Measurements from ENCODE around the gene HES1.

Gene HES1

DNA sequence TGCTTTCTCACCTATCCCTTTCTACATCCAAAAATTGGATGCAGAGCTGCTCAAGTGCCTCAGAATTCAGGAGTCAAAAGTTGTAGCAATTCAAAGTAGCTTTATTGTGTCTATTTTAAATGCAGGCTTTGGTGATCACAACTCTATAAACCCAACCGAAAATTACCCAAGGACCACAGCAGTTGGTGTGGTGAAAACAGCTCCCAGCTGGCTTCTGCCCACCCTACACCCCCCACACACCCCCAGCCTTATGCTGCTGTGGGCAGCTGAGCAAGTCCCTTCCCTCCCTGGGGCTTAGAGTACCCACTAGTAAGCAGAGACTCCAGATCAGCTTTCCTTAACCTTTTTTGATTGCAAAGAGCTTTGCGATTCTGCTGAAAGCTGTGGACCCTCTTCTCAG is 5.8 kb upstream of the HES1 start:
- no peak overlapping the region for H3K4me3 ChIP-seq (ENCODE audit: low read depth in 1 of 2, low read length in 1 of 2)
- peaks cover 9 to 14% of the 10 kb centered on the region in 2 experiments for H3K4me1 ChIP-seq (ENCODE audit: control insufficient read depth in 1 of 2, insufficient read depth in 1 of 2, low read depth in 1 of 2, low read length in 1 of 2)
- peaks cover 96% of the 10 kb centered on the region for H3K27me3 ChIP-seq
- TF ChIP-seq CTCF (IDR thresholded peaks at IDR 0.05): no peak
- no peaks in the 10 kb centered on the region for H3K36me3 ChIP-seq
- H3K9me3 ChIP-seq: no peaks in the 10 kb centered on the region
- H3K27ac ChIP-seq: no peak overlapping the region

DNA sequence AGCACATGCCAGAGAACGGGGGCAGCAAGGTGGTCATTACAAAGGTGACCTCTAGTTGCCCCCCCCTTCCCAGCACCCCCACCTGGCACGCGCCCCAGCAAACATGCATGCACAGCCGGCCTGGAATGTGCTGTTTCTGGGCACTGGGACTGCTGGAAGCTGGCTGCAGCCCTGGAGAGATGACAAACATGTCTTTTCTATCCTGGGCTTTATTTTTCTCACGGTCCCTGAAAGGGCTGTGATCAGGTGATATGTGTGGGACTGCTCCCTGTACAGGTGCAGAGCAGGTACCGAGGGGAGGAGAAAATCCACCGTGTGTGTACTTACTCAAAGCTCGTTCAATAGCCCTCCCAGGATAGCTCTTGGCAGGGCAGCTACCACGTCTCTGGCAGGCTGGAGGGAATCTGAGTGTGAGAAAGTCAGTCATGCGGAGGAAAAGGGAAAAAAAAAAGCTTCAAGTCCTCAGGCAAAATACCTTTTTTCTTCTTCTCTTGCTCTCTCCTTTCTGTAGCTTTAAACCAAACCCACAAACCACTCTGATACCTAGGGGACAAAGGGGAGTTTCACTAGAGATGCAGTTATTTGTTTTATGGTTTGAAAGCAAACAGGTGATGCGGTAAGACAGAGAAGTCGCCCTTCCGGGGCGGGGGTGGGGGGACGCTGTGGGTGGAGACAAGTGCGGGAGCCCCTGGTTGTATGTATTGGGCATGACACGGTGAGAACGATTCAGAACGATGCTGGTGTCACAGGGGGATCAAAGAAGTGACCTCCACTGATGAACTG is 5.0 kb upstream of the HES1 start:
- H3K27ac ChIP-seq: no peak overlapping the region
- H3K36me3 ChIP-seq: no peaks in the 10 kb centered on the region
- peaks cover 96% of the 10 kb centered on the region for H3K27me3 ChIP-seq
- H3K4me1 ChIP-seq (ENCODE audit: control insufficient read depth in 1 of 2, insufficient read depth in 1 of 2, low read depth in 1 of 2, low read length in 1 of 2): peaks cover 17 to 22% of the 10 kb centered on the region in 2 experiments
- H3K4me3 ChIP-seq (ENCODE audit: low read depth in 1 of 2, low read length in 1 of 2): no peak overlapping the region
- no peak for TF ChIP-seq CTCF (IDR thresholded peaks at IDR 0.05)
- no peaks in the 10 kb centered on the region for H3K9me3 ChIP-seq

DNA sequence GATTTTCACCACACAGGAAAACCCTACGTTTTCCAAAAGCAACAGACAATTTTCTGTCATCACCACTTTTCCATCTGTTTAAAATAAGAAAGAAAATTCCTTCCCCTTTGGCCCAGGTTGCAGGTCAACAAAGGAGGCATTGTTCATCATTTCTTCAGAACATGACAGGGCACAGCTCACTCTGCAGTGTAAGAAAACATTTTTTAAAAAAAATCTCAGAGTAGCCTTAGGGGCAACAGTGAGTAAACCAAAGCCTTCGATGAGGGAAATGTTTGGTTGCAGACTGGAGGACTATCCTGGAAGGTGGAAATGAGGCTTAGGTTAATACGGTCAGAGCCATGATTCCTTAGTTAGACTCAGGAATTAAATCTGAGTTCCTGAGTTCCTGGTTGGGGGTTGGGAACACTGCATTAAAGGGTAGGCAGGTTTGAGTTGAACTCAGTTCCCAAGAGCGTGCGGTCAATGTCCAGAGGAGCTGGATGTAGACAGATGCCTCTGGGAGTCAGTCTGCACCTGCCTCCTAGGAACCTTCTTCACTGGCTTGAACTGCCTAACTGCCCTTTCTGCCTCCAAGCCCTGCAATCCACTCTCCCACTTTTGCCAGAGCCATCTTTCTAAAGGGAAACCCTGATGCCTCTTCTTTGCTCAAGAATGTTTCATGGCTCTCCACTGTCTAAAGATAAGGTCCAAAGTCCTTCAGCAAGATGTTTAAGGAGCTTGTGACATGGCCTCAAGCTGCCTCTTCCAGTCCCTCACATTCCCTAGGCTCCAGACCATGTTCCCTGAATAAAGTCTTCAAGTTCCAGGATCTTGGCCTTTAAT is 3.3 kb upstream of the HES1 start:
- no peak for TF ChIP-seq CTCF (IDR thresholded peaks at IDR 0.05)
- Histone ChIP-seq H3K27me3 (peaks cover 96% of the 10 kb centered on the region), H3K9me3 (no peaks in the 10 kb centered on the region), H3K4me1 (ENCODE audit: control insufficient read depth in 1 of 2, insufficient read depth in 1 of 2, low read depth in 1 of 2, low read length in 1 of 2) (peaks cover 30 to 38% of the 10 kb centered on the region in 2 experiments), H3K27ac (no peak overlapping the region), H3K4me3 (ENCODE audit: low read depth in 1 of 2, low read length in 1 of 2) (no peak overlapping the region), H3K36me3 (no peaks in the 10 kb centered on the region)

GRCh38 chr3:194133661-194134230 is 2.2 kb upstream of the HES1 start:
- Histone ChIP-seq H3K36me3 (no peaks in the 10 kb centered on the region), H3K4me3 (ENCODE audit: low read depth in 1 of 2, low read length in 1 of 2) (peak overlapping the region in 1 of 2 experiments; percentile 28), H3K27me3 (peaks cover 96% of the 10 kb centered on the region), H3K9me3 (no peaks in the 10 kb centered on the region), H3K4me1 (ENCODE audit: control insufficient read depth in 1 of 2, insufficient read depth in 1 of 2, low read depth in 1 of 2, low read length in 1 of 2) (peaks cover 36 to 44% of the 10 kb centered on the region in 2 experiments), H3K27ac (no peak overlapping the region)
- no peak for TF ChIP-seq CTCF (IDR thresholded peaks at IDR 0.05)

DNA sequence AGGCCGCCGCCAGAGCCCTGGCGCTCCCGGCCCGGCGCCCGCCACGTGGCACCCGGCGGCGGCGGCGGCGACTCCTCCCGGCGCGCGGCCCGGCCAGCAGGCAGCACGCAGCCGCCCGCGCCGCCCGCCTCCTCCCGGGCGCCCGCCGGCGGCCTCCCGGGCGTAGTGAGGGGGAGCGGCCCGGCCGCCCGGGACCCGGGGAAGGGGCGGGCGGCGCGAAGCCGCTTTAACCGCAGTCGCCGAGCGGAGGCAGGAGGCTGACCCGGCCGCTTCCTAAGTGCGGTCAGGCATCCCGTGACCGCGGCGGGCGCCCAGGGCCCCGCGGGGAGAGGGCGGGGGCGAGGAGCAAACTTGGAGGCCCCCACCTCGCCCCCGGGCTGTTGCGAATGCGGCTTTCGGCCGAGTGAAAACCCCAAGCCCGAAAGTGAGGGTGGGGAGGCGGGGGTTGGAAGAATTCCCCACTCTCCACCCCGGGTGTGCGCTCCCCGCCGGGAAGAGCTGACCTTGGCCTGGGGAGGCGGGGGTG is 1.7 kb upstream of the HES1 start:
- Histone ChIP-seq H3K4me3 (ENCODE audit: low read depth in 1 of 2, low read length in 1 of 2) (peak overlapping the region; percentile 55 to 65), H3K36me3 (no peaks in the 10 kb centered on the region), H3K9me3 (no peaks in the 10 kb centered on the region), H3K27me3 (peaks cover 99% of the 10 kb centered on the region), H3K27ac (no peak overlapping the region), H3K4me1 (ENCODE audit: control insufficient read depth in 1 of 2, insufficient read depth in 1 of 2, low read depth in 1 of 2, low read length in 1 of 2) (peaks cover 36 to 44% of the 10 kb centered on the region in 2 experiments)
- no peak for TF ChIP-seq CTCF (IDR thresholded peaks at IDR 0.05)

All from neutrophil (primary cell).